ENCODE results near the gene ZFP36L1. TPM values are rescaled to one million over a fixed set of nuclear protein-coding genes. Genes with fewer than 3 reads are reported as not detected.
A peak's percentile ranks its signal among the peaks of the same experiment; 100 is the strongest.

ZFP36L1 gene
- total and polyA plus RNA-seq, 2 of the 13 experiments (the other 11 are each of a cell fraction or from before 2014, with no cell fraction given): 7.4 to 10.2 TPM

DNA sequence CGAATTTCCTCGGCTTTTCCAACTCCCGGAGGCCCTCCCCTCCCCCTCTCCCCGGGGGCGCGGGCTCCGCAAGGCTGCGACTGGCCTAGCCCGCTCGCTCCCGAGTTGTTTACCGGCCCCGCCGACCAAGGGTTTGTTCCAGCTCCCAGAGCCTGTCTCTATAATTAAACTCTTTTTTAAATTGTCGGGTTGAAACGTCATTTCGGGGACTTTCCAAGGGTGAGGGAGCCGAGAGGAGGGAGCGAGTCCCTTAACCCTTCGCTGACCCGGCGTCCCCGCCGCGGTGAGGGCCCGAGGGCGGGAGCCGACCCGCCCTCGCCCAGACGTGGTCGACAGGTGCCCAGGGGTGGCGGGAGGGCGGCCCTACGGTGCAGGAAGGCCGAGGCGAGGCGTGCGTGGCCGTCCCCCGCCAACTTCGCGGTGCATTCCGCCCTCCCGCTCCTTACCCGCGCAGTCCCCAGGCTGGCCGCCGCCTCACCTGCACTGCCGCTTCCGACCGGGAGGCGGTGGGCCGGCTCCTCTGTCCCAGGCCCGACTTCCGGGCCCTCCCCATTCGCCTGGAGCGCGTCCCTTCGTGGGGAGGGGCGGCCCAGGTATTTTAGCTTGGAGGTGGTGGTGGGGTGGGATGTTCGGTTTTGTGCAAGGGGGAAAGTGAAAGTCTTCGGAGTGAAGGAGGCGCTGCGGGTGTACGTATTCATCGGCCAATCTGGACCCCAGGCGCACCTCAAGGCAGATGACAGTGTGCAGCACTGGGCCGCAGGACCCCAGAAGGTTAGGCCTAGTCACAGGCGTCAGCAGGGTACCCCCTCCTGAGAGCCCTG is 2.9 kb upstream of the ZFP36L1 start (continued):
- peak; percentile 50; the same call in 1 of the 2 replicates for TF ChIP-seq ARID5B (CRISPR knock-in tag; IDR thresholded peaks at IDR 0.05)
- TF ChIP-seq, protein P1, sequence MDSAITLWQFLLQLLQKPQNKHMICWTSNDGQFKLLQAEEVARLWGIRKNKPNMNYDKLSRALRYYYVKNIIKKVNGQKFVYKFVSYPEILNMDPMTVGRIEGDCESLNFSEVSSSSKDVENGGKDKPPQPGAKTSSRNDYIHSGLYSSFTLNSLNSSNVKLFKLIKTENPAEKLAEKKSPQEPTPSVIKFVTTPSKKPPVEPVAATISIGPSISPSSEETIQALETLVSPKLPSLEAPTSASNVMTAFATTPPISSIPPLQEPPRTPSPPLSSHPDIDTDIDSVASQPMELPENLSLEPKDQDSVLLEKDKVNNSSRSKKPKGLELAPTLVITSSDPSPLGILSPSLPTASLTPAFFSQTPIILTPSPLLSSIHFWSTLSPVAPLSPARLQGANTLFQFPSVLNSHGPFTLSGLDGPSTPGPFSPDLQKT (CRISPR knock-in tag; IDR thresholded peaks at IDR 0.05; ENCODE audit: borderline replicate concordance): no peak
- TF ChIP-seq ZNF44 (CRISPR knock-in tag; IDR thresholded peaks at IDR 0.05): peak; percentile 90; the same call in 1 of the 2 replicates
- TF ChIP-seq, protein P2, sequence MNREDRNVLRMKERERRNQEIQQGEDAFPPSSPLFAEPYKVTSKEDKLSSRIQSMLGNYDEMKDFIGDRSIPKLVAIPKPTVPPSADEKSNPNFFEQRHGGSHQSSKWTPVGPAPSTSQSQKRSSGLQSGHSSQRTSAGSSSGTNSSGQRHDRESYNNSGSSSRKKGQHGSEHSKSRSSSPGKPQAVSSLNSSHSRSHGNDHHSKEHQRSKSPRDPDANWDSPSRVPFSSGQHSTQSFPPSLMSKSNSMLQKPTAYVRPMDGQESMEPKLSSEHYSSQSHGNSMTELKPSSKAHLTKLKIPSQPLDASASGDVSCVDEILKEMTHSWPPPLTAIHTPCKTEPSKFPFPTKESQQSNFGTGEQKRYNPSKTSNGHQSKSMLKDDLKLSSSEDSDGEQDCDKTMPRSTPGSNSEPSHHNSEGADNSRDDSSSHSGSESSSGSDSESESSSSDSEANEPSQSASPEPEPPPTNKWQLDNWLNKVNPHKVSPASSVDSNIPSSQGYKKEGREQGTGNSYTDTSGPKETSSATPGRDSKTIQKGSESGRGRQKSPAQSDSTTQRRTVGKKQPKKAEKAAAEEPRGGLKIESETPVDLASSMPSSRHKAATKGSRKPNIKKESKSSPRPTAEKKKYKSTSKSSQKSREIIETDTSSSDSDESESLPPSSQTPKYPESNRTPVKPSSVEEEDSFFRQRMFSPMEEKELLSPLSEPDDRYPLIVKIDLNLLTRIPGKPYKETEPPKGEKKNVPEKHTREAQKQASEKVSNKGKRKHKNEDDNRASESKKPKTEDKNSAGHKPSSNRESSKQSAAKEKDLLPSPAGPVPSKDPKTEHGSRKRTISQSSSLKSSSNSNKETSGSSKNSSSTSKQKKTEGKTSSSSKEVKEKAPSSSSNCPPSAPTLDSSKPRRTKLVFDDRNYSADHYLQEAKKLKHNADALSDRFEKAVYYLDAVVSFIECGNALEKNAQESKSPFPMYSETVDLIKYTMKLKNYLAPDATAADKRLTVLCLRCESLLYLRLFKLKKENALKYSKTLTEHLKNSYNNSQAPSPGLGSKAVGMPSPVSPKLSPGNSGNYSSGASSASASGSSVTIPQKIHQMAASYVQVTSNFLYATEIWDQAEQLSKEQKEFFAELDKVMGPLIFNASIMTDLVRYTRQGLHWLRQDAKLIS (CRISPR knock-in tag; IDR thresholded peaks at IDR 0.05): no peak
- TF ChIP-seq ZBTB34 (CRISPR knock-in tag; IDR thresholded peaks at IDR 0.05): no peak
- TF ChIP-seq ZNF451 (CRISPR knock-in tag; IDR thresholded peaks at IDR 0.05): peak; percentile 52; the same call in 1 of the 2 replicates
- no peak; the same call in 1 of the 2 replicates for TF ChIP-seq MXD1 (CRISPR knock-in tag; IDR thresholded peaks at IDR 0.05)
- TF ChIP-seq, protein P3, sequence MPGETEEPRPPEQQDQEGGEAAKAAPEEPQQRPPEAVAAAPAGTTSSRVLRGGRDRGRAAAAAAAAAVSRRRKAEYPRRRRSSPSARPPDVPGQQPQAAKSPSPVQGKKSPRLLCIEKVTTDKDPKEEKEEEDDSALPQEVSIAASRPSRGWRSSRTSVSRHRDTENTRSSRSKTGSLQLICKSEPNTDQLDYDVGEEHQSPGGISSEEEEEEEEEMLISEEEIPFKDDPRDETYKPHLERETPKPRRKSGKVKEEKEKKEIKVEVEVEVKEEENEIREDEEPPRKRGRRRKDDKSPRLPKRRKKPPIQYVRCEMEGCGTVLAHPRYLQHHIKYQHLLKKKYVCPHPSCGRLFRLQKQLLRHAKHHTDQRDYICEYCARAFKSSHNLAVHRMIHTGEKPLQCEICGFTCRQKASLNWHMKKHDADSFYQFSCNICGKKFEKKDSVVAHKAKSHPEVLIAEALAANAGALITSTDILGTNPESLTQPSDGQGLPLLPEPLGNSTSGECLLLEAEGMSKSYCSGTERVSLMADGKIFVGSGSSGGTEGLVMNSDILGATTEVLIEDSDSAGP (CRISPR knock-in tag; IDR thresholded peaks at IDR 0.05; ENCODE audit: borderline replicate concordance): peak; percentile 95
- TF ChIP-seq DBP (CRISPR knock-in tag; IDR thresholded peaks at IDR 0.05; ENCODE audit: not compliant biosample characterization): no peak
- TF ChIP-seq ATF1 (CRISPR knock-in tag; IDR thresholded peaks at IDR 0.05): no peak
- TF ChIP-seq ZNF343 (CRISPR knock-in tag; IDR thresholded peaks at IDR 0.05): 0 out of 2 replicates have a peak, but pooled peaks have one; percentile 42
- TF ChIP-seq ZNF7 (CRISPR knock-in tag; IDR thresholded peaks at IDR 0.05): no peak
- no peak for TF ChIP-seq NKX3-1 (CRISPR knock-in tag; IDR thresholded peaks at IDR 0.05)
- TF ChIP-seq NFRKB (IDR thresholded peaks at IDR 0.05): no peak

Data from HepG2 (cell line).